GM20431 (cell line): ENCODE measurements around the gene NANOS2.

Experiments used
- in situ Hi-C: fragments of 300-500 bp; cut with MseI, MboI; formaldehyde crosslinking; loops from one replicate; pipeline ENCODE4 v1.15.0; 2020; ENCODE audit warnings: low sequenced_read_pairs; ENCODE audit not compliant: unreplicated experiment

The NANOS2 gene

GRCh38 chr19:45931055-45931454, 16.5 kb upstream of the NANOS2 start:
- in situ Hi-C loops: no loop called here

DNA sequence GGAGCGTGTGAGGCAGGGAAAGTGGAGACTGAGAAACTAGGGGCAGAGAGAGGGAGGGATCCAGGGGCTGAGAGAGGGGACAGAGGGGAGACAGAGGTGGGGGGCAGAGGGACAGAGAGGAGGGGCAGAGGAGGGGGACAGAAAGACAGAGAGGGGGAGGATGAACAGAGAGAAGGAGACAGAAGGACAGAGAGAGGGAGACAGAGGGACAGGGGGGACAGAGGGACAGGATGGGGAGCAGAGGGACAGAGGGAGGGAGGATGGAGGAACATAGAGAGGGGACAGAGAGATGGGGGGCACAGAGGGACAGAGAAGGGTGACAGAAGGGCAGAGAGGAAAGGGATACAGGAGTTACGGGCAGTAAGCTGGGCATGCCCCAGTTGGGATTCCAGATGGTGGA, 14.7 kb upstream of the NANOS2 start:
- in situ Hi-C loops: no loop called here

DNA sequence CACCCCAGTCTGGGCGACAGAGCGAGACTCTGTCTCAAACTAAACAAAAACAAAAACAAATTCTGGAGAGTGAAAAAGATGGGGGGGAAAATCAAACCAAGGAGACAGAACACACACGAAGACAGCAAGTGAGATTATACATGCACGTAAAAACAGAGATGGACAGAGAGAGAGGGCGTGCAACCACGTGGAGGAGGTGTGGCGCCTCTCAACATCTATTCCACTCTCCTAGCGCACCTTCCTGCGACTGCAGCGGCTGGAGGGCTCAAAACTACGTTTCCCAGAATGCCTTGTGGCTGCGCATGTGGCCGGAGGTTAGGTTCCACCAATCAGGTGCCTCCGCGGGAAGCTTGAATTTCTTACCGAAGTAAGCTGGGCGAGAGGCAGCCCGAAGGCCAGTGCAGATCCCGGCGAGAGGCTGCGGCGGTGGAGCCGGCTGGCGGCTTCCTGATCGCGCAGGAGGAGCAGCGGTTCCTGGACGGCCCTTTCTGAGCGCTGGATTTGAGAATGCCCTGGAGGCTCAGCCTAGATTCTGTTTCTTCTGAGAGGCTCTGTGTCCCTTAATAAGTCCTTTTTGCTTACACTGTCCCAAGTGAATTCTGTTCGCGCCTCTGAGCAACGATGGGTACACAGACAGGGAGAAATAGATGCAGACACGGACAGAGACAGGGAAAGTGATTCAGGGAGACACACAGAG, 13.1 kb upstream of the NANOS2 start:
- in situ Hi-C loops: no loop called here

DNA sequence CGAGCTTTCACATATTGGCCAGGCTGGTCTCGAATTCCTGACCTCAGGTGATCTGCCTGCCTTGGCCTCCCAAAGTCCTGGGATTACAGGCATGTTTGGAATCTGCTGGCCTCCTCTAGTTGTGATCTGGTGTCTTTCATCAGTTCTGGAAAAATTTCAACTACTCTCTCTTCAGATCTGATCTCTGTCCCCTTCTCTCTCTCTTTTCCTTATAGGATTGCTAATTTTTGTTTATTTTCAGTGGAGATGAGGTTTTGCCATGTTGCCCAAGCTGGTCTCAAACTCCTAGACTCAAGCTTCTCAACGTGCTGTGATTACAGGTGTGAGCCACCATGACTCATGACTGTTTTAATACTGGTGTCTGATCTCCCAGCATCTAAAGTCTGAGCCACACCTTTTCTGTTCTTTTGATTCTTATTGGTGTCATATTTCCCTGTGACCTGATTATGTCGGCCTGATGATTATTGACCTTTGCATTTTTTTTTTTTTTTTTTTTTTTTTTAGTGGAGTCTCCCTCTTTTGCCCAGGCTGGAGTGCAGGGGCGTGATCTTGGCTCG, 10.4 kb upstream of the NANOS2 start:
- in situ Hi-C loops: no loop called here

DNA sequence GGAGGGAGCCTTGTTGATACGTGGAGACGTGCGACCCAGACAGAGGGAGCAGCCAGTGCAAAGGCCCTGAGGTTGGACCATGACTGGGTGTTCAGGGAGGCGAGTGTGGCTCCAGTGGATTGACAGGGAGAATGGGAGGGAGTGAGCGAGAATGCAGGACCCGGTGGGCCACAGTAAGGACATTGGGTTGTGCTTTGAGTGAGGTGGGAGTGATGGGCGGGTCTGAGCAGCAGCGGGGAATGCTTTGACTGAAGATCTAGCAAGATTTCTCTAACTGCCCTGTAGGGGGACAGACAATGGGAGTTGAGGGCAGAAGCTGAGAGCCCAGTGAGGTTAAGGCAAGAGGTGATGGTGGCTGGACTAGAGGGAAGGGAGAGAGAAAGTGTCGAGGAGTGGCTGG, 7.7 kb upstream of the NANOS2 start:
- in situ Hi-C loops: no loop called here

DNA sequence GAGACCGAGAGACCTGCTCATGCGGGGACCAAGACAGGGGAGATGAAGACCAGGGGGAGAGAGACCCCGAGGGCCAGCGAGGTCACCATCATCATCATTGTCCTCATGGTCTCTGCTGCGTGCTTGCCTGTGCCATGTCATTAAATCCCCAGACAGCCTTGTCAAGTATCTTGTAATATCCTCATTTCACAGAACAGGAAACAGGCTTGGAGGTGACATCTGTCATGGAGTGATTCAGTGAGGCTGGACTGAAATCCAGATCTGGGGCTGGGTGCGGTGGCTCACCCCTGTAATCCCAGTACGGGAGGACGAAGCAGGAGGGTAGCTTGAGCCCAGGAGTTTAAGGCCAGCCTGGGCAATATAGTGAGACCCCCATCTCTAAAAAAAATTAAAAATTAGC, 5.9 kb upstream of the NANOS2 start:
- in situ Hi-C loops: no loop called here

DNA sequence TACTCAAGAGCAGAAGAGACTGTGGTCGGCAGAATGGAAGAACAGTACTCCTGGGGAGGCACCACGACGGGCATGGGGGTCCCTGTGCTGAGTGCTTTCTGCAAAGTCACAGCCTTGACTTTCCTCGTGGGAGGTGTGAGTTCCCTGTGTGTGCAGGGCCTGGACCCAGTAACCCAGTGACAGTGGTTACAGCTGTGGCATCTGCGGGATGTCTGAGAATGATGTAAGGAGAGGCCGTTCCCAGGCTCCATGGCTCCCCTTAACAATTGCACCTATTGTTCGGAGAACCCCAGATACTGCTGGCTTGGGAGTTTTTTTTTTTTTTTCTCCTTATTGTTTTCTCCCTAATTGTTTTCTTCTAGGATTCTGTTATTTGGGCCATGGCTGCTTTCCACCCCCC, 5.1 kb upstream of the NANOS2 start:
- in situ Hi-C loops: no loop called here

- in situ Hi-C loops: no loop called here
Observed at GRCh38 chr19:45918721-45919120, 4.1 kb upstream of the NANOS2 start.

DNA sequence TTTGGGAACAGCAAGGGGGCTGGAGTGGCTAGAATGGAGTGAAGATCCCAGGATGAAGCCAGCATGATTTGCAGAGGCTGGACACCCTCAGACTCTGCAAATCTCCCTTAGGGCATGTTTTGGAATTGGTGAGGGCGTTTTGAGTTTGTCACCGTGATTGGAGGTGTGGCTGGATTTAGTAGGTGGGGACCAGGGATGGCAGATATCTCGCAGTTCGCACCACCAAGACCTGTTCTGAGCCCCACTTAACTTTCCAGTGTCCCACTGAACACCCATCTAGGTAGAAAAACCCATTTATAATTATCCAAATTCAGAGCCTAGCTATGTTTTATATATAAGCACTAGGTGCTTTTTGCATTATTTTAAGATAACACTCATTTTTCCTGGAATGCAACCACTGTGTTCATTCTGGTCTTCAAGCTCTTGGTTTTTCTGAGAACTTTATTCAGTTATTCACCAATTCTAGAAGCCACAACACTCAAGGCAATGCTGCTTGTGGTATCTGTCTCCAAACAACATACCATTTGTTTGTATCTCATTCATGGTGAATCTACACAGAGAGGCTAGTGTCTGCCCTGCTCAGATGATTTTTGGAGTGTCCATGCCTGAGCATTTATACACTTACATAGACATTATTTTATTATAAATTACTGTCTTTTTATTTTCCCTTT, 3.0 kb upstream of the NANOS2 start:
- in situ Hi-C loops: no loop called here

DNA sequence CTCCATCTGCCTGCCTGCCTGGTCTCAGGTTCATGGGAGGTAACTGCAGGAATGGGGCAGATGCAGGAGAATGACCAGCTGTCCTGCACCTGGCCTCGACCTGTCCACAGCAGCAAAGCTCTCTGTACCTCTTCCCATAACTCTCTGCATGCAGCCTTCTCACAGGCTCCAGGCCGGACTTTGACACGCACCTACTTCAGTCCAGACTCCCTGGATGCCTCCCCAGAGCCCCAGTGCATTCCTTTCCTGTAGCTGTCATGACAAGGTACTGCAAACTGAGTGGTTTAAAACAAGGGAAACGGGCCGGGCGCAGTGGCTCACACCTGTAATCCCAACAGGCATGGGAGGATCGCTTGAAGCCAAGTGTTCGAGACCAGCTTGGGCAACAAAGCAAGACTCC, 3.3 kb downstream of the NANOS2 start:
- in situ Hi-C loops: no loop called here

DNA sequence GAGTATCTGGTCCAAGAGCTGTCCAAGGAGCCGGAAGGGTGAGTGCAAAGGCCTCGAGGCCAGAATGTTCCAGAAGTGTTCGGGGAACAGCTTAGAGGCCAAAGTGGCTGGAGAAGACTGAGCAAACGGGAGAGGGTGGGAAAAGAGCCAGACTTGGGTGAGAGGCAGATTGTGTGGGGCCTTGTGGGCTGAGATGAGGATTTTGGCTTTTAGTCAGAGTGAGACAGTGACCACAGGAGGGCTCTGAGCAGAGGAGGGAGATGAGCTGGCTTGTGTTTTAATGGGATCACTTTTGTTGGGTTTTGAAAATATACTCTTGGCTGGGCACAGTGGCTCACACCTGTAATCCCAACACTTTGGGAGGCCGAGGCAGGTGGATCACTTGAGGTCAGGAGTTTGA, 5.6 kb downstream of the NANOS2 start:
- in situ Hi-C loops: no loop called here

DNA sequence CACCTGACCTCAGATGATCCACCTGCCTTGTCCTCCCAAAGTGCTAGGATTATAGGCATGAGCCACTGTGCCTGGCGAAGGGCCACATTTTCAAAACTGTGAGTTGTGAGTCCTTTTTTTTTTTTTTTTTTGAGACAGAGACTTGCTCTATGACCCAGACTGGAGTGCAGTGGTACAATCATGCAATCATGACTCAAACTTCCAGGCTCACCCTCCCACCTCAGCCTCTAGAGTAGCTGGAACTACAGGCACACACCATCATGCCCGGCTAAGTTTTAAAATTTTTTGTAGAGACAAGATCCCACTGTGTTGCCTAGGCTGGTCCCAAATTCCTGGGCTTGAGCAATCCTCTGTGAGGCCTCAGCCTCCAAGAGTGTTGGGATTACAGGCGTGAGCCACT, 8.4 kb downstream of the NANOS2 start:
- in situ Hi-C loops: no loop called here

DNA sequence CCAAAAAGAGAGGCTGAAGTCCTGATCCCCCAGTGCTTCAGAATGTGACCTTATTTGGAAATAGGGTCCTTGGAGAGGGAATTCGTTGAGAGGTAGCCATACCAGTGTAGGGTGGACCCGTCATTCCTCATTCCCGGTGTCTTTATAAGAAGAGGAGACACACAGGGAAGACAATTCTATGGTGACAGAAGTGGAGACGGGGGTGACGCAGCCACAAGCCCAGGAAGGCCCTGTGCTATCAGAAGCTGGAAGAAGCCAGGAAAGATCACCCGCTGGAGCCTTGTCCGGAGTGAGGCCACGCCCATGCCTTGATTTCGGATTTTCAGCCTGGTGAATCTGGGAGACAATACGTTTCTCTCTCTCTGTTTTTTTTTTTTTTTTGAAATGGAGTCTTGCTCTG, 9.6 kb downstream of the NANOS2 start:
- in situ Hi-C loops: no loop called here

- in situ Hi-C loops: no loop called here
Observed at GRCh38 chr19:45902651-45903625, 11.6 kb downstream of the NANOS2 start.

DNA sequence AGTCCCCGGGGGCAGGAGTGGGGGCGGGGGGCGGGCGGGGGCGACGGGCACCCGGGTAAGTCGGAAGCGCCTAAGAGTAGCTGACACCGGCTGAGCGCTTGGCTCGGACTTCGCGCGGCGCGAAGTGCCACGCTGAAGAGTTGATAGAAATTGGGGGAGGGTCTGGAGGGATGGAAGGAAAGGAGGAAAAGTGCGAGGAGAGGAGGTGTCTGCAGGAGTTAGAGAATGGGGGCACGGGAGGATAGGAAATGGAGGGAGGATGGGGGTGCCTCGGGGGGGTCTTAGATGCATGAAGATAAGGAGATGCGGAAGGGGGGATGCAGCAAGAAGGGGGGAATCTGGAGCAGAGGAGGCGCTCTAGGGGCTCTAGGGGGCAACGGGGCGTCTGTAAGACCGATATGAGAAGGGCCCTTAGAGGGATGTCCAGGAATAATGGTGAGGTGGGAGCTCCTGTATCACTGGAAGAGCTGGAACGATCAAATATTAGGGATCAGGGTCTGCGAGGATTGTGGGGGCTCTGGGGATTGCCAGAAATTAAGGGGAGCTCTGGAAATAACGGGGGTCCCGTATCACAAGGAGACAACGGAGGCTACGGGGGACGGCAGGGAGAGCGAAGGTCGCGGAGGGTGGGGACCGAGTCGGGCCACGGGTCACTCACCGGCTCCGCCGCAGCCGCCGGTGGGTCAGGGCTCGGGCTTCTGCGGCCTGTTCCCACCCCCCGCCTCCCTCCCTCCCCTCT, 12.5 kb downstream of the NANOS2 start, which contains the start of gene MYPOP:
Gene MYPOP, minus strand, starts transcription at position 702 of the 739 bp plus-strand sequence. CDS start 840 bp downstream, outside the sequence.
- in situ Hi-C loops: no loop called here

DNA sequence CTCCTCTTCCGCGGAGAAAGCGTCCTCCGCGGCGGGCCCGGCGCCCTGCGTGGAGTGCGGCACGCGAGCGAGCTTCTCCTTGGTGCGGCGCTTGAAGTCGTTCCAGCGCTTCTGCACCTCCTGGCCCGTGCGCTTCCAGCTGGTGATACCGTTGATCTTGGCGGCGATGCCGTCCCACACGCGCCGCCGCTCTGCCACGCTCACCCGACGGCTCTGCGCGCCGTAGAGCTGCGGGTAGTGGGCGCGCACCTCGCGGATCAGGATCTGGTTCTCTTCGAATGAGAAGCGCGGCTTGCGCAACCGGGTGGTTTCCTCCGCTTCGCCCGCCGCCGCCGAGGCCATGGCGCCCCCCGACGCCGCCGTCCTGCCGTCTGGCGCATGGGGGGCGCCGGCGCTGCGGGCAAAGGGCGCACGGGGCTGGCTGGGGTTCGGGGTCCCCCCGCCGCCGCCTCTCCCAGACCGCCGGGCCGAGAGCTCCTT, 13.1 kb downstream of the NANOS2 start:
- in situ Hi-C loops: no loop called here

DNA sequence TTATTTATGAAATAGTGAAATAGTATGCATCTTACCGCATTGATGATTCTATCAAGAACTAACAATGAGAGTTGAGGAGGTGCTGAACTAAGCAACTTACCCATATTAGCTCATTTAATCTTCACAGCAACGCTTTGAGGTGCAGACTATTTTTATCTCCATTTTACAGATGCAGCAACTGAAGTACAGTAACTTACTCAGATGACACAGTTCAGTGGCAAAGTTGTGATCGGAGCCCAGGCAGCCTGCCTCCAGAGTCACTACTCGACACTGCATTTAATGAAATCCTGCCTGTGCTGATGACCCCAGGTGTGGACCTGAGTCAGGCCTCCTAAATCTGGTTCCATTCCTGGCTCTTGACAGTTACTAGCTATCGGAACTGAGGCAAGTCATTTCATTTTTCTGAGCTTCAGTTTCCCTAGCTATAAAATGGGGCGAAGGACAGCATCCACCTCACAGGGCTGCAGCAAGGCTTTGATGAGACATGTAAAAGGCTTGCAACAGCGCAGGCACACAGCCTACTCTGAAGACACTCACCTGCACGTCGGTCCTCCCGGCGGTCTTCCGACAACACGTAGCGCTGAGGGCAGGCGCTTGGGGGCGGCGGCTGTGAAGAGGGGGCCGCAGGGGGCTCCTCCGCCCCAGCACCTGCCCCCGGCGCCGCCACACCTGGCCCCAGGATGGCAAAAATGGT, 13.7 kb downstream of the NANOS2 start:
- in situ Hi-C loops: no loop called here

DNA sequence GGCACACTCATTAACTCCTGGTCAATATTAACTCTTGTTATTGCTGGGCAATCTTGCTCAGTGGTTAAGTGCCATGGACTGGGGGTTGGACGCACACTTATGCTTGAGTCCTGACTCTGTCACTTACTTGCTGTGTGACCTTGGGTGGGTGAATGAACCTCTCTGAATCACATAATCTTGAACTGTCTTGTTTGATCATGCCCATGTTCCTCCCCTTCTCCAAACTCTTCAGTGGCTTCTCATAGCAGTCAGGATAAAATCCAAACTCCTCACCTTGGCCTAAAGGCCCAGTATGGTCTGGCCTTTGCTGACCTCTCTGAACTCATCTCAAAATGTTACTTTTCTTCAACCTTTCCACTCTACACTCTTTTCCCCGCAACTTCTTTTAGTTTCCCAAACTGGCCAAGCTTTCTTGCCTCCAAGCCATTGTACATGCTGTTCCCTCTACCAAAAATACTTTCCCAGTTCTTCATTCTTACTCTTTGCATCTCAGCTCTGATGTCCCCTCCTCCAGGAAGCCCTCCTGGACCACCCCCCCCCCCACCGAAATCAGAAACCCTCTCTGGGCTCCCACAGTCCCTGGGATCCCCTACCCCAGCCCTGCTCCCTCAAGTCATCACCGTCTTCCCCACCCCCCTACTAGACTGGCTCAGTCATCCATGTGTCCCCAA, 14.5 kb downstream of the NANOS2 start:
- in situ Hi-C loops: no loop called here

- in situ Hi-C loops: no loop called here
Observed at GRCh38 chr19:45899253-45899652, 15.3 kb downstream of the NANOS2 start.
